ENCODE results near the gene EMILIN2. TPM values are rescaled to one million over a fixed set of nuclear protein-coding genes. Genes with fewer than 3 reads are reported as not detected.

Gene EMILIN2
- total and polyA plus RNA-seq, 2 donors (not counting 1 experiment from before 2014, with no cell fraction given) = 2.5 to 48.2 TPM

DNA sequence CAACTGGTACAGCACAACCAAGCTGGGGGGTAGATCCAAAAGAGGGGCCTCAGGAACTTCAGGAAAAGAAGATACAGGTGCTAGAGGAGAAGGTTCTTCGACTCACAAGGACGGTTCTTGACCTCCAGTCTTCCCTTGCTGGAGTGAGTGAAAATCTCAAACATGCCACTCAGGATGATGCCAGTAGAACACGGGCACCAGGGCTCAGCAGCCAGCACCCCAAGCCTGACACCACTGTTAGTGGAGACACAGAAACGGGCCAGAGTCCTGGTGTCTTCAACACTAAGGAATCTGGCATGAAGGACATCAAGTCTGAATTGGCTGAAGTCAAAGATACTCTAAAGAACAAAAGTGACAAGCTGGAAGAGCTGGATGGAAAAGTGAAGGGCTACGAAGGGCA is 43.8 kb downstream of the EMILIN2 start:
- ATAC-seq (ENCODE audit: low read depth) (no peak), DNase-seq (no peak)
- intact Hi-C loops (cut with micrococcal nuclease) = no loop called here
- Histone ChIP-seq H3K79me2 (ENCODE audit: control insufficient read depth, insufficient read depth, low read length) (no peaks in the 10 kb centered on the region), H2AFZ (ENCODE audit: insufficient read depth, low read depth, low read length, poor library complexity, severe bottlenecking) (no peak overlapping the region), H3K4me3 (ENCODE audit: control extremely low read depth in 1 of 5, extremely low read depth in 1 of 5, insufficient read depth in 1 of 5, low read depth in 2 of 5, low read length in 4 of 5) (no peak overlapping the region), H3K27ac (ENCODE audit: low read length in 2 of 2) (no peak overlapping the region), H4K20me1 (ENCODE audit: control insufficient read depth, insufficient read depth, low read length, poor library complexity, severe bottlenecking) (no peaks in the 10 kb centered on the region), H3K27me3 (replicated peaks in 1 of 4; ENCODE audit: control extremely low read depth in 1 of 4, control insufficient read depth in 3 of 4, insufficient read depth in 4 of 4, low read length in 3 of 4) (peaks cover 0 to 4% (median 0%) of the 10 kb centered on the region in 4 experiments), H3K9ac (ENCODE audit: low read length) (no peak overlapping the region), H3K4me2 (replicated peaks; ENCODE audit: low read depth, low read length, poor library complexity, severe bottlenecking) (no peak overlapping the region), H3K36me3 (replicated peaks in 1 of 2; ENCODE audit: control extremely low read depth in 1 of 2, control insufficient read depth in 1 of 2, extremely low read depth in 1 of 2, insufficient read depth in 2 of 2, low read length in 1 of 2) (no peaks in the 10 kb centered on the region), H3K4me1 (ENCODE audit: control insufficient read depth in 2 of 2, insufficient read depth in 2 of 2, low read length in 2 of 2) (no peaks in the 10 kb centered on the region), H3K9me3 (ENCODE audit: control extremely low read depth in 1 of 3, control insufficient read depth in 2 of 3, insufficient read depth in 1 of 3, low read length in 2 of 3) (peaks cover 0 to 4% (median 3%) of the 10 kb centered on the region in 3 donors)
- ChIA-PET CTCF (interaction anchor here (0.6 kb wide), 1 partner anchor 736 kb away, joined by 3 read pairs; no protein-coding TSS in a partner anchor), POLR2A (no interaction called here)
- H3K9me3 Mint-ChIP-seq (ENCODE audit: insufficient read depth) = peaks cover 4% of the 10 kb centered on the region
- no peak overlapping the region for H3K4me3 Mint-ChIP-seq
- no peak overlapping the region for H3K27ac Mint-ChIP-seq
- H3K4me1 Mint-ChIP-seq = no peaks in the 10 kb centered on the region
- TF ChIP-seq EZH2 (IDR thresholded peaks at IDR 0.05; ENCODE audit: borderline replicate concordance, insufficient read depth, low read depth, low read length, poor library complexity, severe bottlenecking) = no peak
- TF ChIP-seq, protein P1, sequence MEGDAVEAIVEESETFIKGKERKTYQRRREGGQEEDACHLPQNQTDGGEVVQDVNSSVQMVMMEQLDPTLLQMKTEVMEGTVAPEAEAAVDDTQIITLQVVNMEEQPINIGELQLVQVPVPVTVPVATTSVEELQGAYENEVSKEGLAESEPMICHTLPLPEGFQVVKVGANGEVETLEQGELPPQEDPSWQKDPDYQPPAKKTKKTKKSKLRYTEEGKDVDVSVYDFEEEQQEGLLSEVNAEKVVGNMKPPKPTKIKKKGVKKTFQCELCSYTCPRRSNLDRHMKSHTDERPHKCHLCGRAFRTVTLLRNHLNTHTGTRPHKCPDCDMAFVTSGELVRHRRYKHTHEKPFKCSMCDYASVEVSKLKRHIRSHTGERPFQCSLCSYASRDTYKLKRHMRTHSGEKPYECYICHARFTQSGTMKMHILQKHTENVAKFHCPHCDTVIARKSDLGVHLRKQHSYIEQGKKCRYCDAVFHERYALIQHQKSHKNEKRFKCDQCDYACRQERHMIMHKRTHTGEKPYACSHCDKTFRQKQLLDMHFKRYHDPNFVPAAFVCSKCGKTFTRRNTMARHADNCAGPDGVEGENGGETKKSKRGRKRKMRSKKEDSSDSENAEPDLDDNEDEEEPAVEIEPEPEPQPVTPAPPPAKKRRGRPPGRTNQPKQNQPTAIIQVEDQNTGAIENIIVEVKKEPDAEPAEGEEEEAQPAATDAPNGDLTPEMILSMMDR (IDR thresholded peaks at IDR 0.05) = no peak
- peaks cover 13% of the 10 kb centered on the region for H3K27me3 Mint-ChIP-seq
- WGBS (ENCODE audit: insufficient coverage) = 93% methylated on average over 5 of the region's 5 CpGs

DNA sequence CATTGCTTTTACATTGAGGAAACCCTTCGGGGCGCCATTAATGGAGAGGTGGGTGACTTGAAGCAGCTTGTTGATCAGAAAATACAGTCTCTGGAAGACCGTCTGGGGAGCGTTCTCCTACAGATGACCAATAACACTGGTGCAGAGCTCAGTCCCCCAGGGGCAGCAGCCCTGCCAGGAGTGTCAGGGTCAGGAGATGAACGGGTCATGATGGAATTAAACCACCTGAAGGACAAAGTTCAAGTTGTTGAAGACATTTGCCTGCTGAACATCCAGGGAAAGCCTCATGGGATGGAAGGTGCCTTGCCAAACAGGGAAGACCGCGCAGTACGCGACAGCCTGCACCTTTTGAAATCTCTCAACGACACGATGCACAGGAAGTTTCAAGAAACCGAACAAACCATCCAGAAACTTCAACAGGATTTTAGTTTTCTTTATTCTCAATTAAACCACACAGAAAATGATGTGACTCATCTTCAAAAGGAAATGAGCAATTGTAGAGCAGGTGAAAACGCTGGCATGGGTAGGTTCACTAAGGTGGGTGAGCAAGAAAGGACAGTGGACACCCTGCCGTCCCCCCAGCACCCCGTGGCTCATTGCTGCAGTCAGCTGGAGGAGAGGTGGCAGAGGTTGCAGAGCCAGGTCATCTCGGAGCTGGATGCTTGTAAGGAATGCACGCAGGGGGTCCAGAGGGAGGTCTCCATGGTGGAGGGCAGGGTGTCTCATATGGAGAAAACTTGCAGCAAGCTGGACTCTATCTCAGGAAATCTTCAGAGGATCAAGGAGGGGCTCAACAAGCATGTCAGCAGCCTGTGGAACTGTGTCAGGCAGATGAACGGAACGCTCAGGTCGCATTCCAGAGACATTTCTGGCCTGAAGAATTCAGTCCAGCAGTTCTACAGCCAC is 45.0 kb downstream of the EMILIN2 start:
- Histone ChIP-seq H3K36me3 (replicated peaks in 1 of 2; ENCODE audit: control extremely low read depth in 1 of 2, control insufficient read depth in 1 of 2, extremely low read depth in 1 of 2, insufficient read depth in 2 of 2, low read length in 1 of 2) (no peaks in the 10 kb centered on the region), H3K9ac (ENCODE audit: low read length) (no peak overlapping the region), H3K79me2 (ENCODE audit: control insufficient read depth, insufficient read depth, low read length) (no peaks in the 10 kb centered on the region), H3K27ac (ENCODE audit: low read length in 2 of 2) (no peak overlapping the region), H3K4me1 (ENCODE audit: control insufficient read depth in 2 of 2, insufficient read depth in 2 of 2, low read length in 2 of 2) (no peaks in the 10 kb centered on the region), H3K9me3 (ENCODE audit: control extremely low read depth in 1 of 3, control insufficient read depth in 2 of 3, insufficient read depth in 1 of 3, low read length in 2 of 3) (peaks cover 0 to 4% (median 2%) of the 10 kb centered on the region in 3 donors), H2AFZ (ENCODE audit: insufficient read depth, low read depth, low read length, poor library complexity, severe bottlenecking) (no peak overlapping the region), H3K4me2 (replicated peaks; ENCODE audit: low read depth, low read length, poor library complexity, severe bottlenecking) (no peak overlapping the region), H3K4me3 (ENCODE audit: control extremely low read depth in 1 of 5, extremely low read depth in 1 of 5, insufficient read depth in 1 of 5, low read depth in 2 of 5, low read length in 4 of 5) (no peak overlapping the region), H4K20me1 (ENCODE audit: control insufficient read depth, insufficient read depth, low read length, poor library complexity, severe bottlenecking) (no peaks in the 10 kb centered on the region), H3K27me3 (replicated peaks in 1 of 4; ENCODE audit: control extremely low read depth in 1 of 4, control insufficient read depth in 3 of 4, insufficient read depth in 4 of 4, low read length in 3 of 4) (peaks cover 0 to 4% (median 0%) of the 10 kb centered on the region in 4 experiments)
- intact Hi-C loops (cut with micrococcal nuclease) = no loop called here
- POLR2A ChIA-PET = no interaction called here
- H3K4me3 Mint-ChIP-seq = no peak overlapping the region
- peaks cover 7% of the 10 kb centered on the region for H3K27me3 Mint-ChIP-seq
- DNase-seq = no peak
- no peak for ATAC-seq (ENCODE audit: low read depth)
- H3K4me1 Mint-ChIP-seq = no peaks in the 10 kb centered on the region
- H3K27ac Mint-ChIP-seq = no peak overlapping the region
- TF ChIP-seq, protein P1 (IDR thresholded peaks at IDR 0.05) = no peak
- TF ChIP-seq EZH2 (IDR thresholded peaks at IDR 0.05; ENCODE audit: borderline replicate concordance, insufficient read depth, low read depth, low read length, poor library complexity, severe bottlenecking) = no peak
- H3K9me3 Mint-ChIP-seq (ENCODE audit: insufficient read depth) = peaks cover 1% of the 10 kb centered on the region
- 94% methylated on average over 16 of the region's 20 CpGs for WGBS (ENCODE audit: insufficient coverage)
- CTCF ChIA-PET = no interaction called here
